ENCODE data around the gene MYLK.
A peak's percentile ranks its signal among the peaks of the same experiment; 100 is the strongest.

MYLK gene

GRCh38 chr3:123660141-123660675 is 223.9 kb downstream of the MYLK start:
- no peak for DNase-seq

GRCh38 chr3:123658852-123659206 is 225.3 kb downstream of the MYLK start:
- no peak for DNase-seq

- DNase-seq: no peak
Measured at GRCh38 chr3:123658118-123658851, 225.8 kb downstream of the MYLK start.

GRCh38 chr3:123657568-123657967 is 226.6 kb downstream of the MYLK start:
- DNase-seq: no peak

- DNase-seq: no peak
Measured at GRCh38 chr3:123657111-123657510, 227.0 kb downstream of the MYLK start.

- no peak for DNase-seq
Measured at GRCh38 chr3:123656691-123657090, 227.4 kb downstream of the MYLK start.

- DNase-seq: no peak
Measured at GRCh38 chr3:123656274-123656673, 227.9 kb downstream of the MYLK start.

- DNase-seq: no peak
Measured at GRCh38 chr3:123655400-123655799, 228.7 kb downstream of the MYLK start.

GRCh38 chr3:123653221-123653682 is 230.9 kb downstream of the MYLK start:
- DNase-seq: peak; percentile 13 to 72 (median 59)

GRCh38 chr3:123652342-123652984 is 231.7 kb downstream of the MYLK start:
- DNase-seq: peak; percentile 66 to 82 (median 73)

GRCh38 chr3:123651449-123652341 is 232.4 kb downstream of the MYLK start:
- peak in 1 of 3 experiments; percentile 24 for DNase-seq

- DNase-seq: no peak
Measured at GRCh38 chr3:123650101-123650500, 234.0 kb downstream of the MYLK start.

GRCh38 chr3:123648696-123649405 is 235.3 kb downstream of the MYLK start:
- no peak for DNase-seq

- DNase-seq: no peak
Measured at GRCh38 chr3:123644358-123644757, 239.8 kb downstream of the MYLK start.

GRCh38 chr3:123642957-123643330 is 241.2 kb downstream of the MYLK start:
- DNase-seq: no peak

GRCh38 chr3:123642182-123642956 is 241.8 kb downstream of the MYLK start:
- DNase-seq: peak in 2 of 3 experiments; percentile 41 to 58

GRCh38 chr3:123641505-123641904 is 242.6 kb downstream of the MYLK start:
- no peak for DNase-seq

GRCh38 chr3:123640740-123641462 is 243.2 kb downstream of the MYLK start:
- DNase-seq: peak in 2 of 3 experiments; percentile 6 to 50

GRCh38 chr3:123640311-123640710 is 243.8 kb downstream of the MYLK start:
- no peak for DNase-seq

GRCh38 chr3:123638936-123639689 is 245.0 kb downstream of the MYLK start:
- DNase-seq: no peak
